DLD1 (cell line): ENCODE data around the gene FTO.
"Not testable (repeated sequence)": the region's sequence is repeated elsewhere in the genome, so short reads cannot be mapped to it uniquely, and the experiment has no call there.

Source experiments
- in situ Hi-C: cut with HindIII; loops from 2 replicates; pipeline ENCODE4 v1.10.0; 2017; ENCODE audit warnings: low sequenced_read_pairs

The FTO gene

DNA sequence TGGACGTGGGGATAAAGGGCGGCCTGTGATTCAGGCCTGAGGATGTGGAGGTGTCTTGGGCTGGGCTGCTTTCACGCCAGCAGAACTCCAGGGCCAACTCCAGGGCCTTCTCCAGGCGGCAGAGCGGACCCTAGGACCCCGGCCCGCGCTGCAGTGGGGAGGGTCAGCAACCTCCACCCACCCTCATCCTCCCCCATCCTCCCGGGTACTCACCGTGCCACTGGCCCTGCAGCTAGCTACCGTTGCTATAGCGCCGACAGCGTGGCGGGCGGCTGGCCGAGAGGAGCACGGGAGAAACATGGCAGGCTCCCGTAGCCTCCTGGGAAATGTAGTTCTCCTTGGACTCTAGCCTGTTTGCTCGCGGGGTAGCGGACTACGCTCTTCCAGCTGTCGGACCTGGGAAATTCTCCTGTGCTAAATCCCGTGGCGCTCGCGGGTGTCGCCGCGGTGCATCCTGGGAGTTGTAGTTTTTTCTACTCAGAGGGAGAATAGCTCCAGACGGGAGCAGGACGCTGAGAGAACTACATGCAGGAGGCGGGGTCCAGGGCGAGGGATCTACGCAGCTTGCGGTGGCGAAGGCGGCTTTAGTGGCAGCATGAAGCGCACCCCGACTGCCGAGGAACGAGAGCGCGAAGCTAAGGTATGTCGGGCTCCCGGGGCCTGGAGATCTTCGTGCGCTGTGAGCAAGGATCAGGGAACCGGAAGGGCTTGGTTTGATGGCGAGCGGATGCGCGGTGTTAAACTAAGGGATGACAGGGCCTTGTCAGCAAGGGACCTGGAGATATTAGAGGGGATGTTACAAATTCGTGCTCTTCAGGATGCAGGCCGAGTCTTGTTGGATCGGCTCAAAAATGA, at the start of gene FTO, which contains the start of gene RPGRIP1L:
FTO (plus strand) TSS at position 567 of the 855 bp plus-strand sequence.
RPGRIP1L (minus strand) TSS at position 270 of the 855 bp plus-strand sequence. CDS start 3,136 bp downstream, outside the sequence.
- in situ Hi-C loops: no loop called here

DNA sequence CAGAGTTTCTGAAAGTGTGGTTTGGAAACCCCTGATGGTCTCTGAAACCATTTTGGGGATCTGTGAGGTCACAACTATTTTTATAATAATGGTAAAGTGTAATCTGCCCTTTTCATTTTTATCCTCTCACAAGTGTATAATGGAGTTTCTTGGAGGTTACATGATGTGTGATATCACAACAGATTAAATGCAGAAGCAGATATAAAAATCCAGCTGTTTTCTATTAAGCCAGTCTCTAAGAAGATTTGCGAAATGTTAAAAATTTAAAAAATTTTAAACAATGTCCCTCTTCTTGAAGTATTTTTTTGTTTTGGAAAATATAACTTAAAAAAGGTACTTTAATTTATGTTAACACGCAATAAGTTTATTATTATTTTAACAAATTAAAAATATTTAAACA, 49.0 kb upstream of the FTO start:
- in situ Hi-C loops: no loop called here

DNA sequence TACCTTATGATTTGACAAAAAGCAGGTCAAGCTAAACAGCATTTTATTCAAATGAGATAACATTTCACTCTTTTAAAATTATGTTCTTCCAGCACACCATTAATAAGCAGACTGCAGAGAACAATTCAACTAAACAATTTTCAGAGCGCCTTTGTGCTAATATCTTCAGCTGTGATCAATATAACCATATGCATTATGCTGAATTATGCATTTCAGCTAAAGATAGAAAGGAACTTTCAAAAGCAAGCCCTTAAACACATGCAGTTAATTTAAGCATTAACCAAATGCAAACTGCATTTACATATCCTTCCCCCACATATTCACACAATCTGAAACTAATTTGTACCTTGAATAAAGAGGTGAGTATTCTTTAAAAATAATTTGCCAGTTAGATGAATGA, 41.9 kb upstream of the FTO start:
- in situ Hi-C loops: no loop called here

DNA sequence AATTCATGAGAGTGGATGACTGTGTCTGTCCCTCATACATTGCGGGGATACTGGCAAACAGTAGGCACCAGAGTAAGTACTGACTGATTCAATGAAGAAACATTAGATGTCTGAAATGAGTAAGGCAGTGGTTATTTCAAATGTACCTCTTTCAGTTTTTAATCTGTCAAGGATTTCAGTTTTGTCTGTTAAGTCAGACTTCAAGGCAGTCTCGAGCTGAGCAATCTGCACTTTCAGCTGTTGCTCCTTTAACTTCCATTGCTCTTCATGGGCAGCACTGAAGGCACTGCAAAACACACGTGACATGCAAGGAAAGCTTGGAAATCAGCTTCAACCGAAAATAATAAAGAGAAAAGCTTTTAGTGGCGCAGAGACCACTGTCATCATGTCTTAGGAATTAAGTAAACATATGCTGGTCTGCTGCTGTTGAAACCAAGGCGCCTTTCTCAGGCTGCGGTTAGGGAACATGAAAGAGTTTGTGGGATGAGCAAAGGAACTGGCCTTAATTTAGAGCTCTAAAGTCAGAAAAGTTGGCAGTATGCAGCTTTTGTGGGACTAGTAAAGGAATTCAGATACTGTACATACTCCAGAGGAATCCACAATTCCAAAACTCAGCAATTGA, 39.1 kb upstream of the FTO start:
- in situ Hi-C loops: no loop called here

DNA sequence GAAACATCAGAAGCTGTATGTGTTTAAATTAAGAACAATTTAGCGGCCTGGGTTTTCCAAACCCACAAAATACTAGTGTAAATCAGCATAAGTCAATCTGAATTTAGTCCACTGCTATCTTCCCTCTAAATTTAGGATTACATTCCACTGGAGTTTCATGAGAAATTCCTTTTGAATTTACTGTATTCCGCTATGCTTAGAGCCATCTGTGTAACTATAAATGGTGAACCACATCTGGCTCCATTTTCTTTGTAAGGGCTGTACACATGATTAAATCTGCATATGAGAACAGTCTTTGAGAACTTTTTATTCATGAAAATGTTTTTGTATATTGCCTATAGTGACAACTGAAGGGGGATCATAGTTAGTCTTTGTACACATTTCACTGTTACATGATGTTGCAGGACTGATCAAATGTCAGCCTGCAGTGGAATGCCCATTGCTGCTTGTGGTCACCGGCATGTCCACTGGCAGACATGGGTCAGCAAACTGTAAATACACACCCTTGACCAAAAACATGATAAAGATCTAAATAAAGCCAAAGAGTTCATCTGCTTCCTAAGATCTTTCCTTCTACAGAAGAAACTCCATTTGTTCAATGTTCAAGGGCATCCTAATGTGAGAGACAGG, 37.1 kb upstream of the FTO start:
- in situ Hi-C loops: no loop called here

DNA sequence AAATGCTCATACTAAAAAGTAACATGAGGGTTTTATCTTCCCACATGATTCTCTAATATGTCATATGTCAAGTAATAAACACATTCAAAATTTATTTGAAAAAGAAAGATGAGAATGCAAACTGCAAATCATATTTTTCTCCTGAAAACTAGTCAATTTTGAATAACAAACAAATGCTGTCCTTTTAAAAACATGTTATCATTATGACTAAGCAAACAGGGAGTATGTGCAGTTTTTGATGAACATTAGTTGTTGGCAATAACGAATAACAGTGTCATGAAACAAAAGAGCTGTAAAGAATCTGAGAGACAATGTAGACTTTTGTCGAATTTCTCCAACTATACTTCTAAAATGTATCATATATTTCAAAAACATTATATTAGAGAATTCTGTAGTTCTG, 35.1 kb upstream of the FTO start:
- in situ Hi-C loops: no loop called here

DNA sequence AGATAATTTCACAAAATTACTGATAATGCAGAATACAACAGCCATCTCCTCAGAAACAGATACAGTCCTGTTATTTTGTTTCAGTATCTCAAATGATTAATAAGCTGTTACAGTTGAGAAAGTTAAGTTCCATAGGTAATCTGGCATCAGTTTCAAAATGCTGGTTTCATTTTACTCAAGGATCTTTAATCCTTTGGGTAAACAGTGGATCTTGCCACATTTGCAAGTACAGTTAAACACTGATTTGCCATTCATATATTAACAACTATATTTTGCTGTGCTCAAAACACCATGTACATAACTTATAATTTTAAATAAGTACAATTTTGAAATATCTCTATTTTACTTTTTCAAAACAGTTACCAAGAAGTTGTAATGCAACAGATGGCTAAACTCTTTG, 31.5 kb upstream of the FTO start:
- in situ Hi-C loops: no loop called here

DNA sequence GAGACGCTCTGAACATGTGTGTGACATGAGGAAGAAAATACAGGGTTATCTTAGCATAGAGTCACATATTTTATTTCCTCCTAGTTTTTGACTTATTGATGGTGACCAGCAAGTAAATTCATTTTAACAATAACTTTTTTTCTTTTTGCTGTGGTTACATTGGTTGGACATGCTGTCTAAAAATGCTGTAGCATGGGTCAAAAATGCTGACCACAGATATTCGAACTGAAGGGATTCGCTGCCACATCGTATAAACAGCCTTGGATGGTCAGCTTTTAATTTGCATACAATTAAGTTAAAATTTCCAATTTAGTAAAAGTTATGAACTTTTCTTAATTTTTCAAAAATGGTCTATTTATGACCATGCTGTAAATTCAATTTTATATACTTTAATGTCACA, 30.8 kb upstream of the FTO start:
- in situ Hi-C loops: no loop called here

DNA sequence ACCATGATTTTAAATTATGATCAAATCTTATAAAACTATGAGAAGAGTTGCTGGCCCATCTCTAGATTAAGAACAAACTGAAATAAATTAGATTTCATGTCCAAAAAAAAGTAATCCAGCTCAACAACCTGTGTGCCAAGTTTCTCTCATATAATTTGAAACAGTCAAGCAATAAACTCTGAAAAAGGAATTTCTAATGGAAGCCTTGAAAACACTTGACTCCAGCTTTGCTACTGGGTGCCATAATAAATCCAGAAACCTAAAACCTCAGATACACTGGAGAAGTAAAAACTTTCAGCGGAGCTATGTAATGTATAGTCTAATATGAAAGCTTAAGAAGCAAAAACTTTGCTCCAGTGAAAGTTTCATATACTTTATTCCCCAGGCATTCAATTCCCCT, 25.8 kb upstream of the FTO start:
- in situ Hi-C loops: no loop called here

DNA sequence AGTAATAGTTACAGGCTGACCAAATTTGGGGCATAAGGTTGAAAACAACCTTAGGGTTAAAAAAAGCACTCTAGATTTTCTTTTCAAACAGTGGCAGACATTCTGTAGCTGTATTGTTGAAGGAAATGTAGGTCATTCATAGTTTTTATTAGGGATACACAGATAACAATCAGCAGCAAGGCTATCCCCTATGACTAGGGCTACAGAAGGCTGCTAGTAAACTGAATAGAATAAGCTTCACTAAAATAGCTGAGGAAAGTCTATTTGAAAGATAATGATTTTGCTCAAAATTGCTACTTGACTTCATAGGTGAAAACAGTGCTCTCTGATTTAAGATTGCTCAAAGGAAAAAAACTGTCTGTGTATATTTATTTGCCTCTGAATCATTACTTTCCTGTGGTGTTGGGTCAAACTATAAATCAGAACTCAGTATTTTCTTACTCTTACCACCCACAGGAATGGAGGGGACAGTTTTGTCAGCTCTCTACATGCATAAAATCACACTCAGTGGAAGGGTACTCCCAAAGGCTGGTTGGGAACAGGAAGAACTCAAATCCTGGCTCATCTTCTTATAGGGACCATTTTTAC, 25.1 kb upstream of the FTO start:
- in situ Hi-C loops: no loop called here

DNA sequence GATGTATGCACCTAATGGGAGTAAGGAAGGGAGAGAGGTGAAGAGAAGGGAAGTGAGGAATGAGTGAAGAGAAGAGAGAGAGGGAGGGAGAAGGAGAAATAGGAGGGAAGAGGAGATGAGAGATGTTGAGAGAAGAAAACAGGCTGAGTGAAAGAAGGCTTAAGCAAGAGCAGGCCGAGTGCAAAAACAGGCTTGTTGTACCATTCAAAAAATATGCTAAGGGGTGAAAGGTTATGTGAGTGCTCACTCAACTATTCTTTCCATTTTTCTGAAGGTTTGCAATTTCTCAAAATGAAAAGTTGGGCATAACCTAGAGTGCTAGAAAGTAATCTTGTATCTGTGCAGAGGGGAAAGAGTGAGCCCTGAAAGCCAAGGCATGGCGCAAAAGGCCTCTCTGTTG, 23.2 kb upstream of the FTO start:
- in situ Hi-C loops: no loop called here

DNA sequence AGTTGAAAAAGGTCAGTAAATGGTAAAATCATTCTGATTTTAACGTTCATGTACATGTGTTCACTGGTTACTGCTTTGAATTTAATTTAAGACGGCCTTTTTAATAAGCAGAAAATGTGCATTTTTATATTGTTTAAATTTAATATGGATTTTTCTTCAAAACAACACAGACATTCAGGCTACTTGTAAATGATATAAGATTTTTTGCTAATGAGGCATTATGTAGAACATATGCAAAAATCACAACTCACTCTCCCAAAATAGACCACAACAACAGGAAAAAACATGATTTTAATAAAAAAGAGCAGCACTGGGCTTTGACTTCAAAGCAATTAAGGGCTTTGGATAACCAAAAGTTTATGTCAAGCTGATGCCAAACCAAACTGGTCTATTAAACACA, 22.6 kb upstream of the FTO start:
- in situ Hi-C loops: no loop called here

DNA sequence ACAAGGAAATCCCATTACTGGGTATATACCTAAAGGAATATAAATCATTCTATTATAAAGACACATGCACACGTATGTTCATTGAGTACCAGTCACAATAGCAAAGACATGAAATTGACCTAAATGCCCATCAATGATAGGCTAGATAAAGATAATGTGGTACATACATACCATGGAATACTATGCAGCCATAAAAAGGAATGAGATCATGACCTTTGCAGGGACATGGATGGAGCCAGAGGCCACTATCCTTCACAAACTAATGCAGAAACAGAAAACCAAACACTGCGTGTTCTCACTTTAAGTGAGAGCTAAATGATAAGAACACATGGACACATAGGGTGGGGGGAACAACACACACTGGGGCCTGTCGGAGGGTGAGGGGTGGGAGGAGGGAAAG, 18.6 kb upstream of the FTO start:
- in situ Hi-C loops: not testable (repeated sequence)

DNA sequence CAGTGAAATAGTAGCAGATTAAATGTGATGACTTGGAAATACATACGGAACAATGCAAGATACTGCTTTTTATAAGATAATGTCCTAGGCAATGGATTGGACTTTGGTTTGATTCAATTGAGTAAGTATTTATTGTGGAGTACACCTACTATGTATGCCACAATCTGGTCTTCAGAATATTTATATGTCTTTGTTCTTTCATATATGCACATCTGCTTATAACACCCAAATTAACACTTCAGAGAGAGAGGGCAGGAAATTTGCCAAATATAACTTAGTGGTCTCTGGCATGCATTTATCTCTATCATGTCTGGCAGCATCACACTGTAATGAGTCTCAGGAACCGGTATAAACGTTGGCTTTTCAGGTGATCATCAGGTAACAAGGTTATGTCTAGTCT, 17.2 kb upstream of the FTO start:
- in situ Hi-C loops: no loop called here

DNA sequence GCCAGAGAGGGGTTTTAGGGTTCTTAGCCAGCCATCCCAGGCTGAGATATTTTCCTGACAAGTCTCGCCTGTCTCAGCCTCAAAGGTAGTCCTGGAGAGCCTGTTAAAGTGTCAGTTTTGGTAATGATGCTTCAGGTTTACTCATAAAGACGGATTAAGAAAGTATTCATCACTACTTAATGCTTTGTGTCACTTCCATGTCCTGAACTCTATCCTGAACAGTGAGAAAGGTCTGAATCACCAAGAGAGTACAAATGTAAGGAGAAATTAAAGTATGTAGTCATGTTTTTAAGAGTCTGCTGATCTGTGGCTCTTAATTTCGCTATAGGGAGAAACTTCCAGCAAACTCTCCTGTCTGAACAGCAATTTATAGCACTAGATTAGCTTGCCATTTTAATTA, 14.3 kb upstream of the FTO start:
- in situ Hi-C loops: no loop called here

DNA sequence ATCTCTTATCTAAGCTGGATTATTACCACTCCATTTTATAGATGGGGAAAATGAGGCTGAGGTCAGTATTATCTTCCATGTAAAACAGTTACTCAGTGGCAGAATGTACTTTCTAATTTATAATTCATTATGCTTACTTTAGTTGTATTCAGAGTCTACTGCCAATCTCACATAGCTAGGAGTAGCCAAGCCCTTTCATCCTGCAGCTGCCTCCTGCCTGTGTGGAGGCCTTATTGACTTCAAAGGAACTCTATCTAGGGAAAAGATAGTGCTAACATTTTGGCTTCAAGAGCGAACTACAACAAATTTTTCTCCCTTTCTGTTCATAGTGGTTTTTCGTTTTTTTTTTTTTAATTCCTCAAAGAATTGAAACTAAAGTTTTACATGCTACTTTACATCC, 13.2 kb upstream of the FTO start:
- in situ Hi-C loops: no loop called here

DNA sequence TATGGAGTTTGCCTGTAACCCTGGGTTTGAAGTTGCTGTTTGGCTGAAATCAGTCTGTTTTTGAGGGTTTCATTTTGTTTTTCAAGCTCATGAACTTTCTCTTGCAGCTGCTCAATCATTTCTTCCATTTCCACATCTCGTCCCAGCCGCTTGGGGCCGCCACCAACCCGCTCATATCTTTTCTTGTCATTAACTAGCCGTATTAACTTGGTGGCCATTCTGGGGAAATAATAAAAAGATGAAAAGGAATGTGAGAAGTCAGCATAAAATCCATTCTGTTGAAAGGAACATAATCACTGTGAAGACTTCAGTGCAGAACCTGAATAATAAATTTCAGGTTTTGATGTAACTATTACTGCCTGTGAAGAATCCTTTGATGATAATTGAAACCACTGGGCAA, 11.8 kb upstream of the FTO start:
- in situ Hi-C loops: no loop called here

DNA sequence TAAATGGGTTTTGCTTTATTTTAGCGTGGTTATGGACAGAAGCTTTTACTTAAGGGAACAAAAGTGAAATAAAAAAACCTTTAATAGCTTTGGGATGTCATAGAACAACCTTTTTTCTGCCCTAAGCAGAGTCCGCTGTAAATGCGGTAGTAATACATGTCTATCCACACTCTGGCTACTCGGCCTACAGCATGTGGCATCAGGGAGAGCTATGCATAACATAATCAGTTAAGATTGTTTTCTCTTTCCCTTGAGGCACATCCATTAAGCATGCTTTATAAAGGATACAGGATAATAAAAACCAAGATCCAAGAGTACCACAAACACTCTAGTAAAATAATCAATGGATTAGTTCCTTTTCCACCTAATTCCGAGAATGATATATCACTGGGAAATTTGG, 10.6 kb upstream of the FTO start:
- in situ Hi-C loops: no loop called here

DNA sequence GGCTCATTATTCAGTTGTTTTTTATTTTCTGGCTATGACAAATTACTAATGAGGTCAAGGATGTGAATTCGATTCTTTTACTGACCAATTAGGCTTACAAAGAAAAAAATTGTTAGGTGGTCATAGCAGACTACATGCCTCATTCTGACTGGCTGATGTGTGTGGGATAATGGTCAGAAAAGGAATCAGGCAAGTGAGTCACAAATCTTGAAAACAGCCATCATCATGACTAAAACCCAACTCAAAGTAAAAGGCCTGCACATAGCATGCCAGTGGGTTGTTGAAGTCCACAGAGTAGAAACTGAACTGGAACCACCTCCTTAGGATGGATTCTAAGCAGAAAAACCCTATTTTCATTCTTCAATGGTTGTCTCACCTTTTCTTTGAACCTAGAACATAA, 8.9 kb upstream of the FTO start:
- in situ Hi-C loops: no loop called here

DNA sequence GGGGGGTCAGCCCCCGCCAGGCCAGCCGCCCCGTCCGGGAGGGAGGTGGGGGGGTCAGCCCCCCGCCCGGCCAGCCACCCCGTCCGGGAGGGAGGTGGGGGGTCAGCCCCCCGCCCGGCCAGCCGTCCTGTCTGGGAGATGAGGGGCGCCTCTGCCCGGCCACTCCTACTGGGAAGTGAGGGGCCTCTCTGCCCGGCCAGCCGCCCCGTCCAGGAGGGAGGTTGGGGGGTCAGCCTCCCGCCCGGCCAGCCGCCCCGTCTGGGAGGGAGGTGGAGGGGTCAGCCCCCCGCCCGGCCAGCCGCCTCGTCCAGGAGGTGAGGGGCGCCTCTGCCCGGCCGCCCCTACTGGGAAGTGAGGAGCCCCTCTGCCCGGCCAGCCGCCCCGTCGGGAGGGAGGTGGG, 5.7 kb upstream of the FTO start:
- in situ Hi-C loops: not testable (repeated sequence)

DNA sequence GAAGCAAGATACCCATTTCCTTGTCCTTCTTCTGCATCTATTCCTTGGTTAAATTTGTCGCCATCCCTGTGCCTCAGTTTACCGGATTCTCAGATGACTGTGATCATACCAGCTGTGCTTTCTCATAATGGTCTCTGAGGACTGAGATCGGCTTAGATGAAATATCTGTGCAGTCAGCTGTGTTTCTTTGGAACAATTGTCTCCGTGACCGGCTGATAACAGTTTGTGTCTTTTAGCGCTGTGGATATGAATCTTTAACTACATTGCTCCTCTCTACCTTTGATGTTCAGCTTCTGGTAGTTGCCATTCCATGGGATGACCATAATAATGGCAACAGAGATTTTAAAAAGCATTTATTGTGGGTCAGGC, 473 bp downstream of the FTO start:
- in situ Hi-C loops: no loop called here

DNA sequence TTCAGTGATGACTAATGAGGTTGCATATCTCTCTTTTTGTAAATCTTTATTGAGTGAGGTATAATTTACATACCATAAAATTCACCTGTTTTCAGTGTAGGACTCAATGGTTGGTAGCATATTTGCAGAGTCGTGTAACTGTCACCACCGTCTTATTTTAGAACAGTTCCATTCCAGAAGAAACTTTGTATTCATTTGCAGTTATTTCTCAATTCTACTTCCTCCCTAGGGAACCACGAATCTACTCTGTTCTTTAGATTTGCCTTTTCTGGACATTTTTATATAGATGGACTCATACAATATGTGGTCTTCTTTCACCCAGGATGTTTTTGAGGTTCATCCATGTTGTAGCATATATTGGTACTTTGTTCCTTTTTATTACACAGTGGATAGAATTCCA, 3.7 kb downstream of the FTO start:
- in situ Hi-C loops: no loop called here
